Chondrocyte (in vitro differentiated cells): ENCODE results near the gene SIM1. TPM values are rescaled to one million over a fixed set of nuclear protein-coding genes. Genes with fewer than 3 reads are reported as not detected.
A peak's percentile ranks its signal among the peaks of the same experiment; 100 is the strongest.

ENCODE experiments used
- DNase-seq: peaks from one replicate; pipeline ENCODE4 v3.0.0; 2021; ENCODE audit warnings: mixed read lengths, low spot score
- H3K27ac Mint-ChIP-seq: one replicate; pipeline ENCODE4 v1.8.0; 2021; ENCODE audit warnings: mild to moderate bottlenecking, moderate library complexity, mixed read lengths; ENCODE audit not compliant: unreplicated experiment
- H3K27me3 Mint-ChIP-seq: 2 replicates; pipeline ENCODE4 v1.8.0; 2021; ENCODE audit warnings: low read depth, mixed read lengths
- H3K36me3 Mint-ChIP-seq: 2 replicates; pipeline ENCODE4 v1.8.0; 2021; ENCODE audit warnings: low read depth, mixed read lengths
- H3K4me1 Mint-ChIP-seq: 2 replicates; pipeline ENCODE4 v1.8.0; 2021; ENCODE audit warnings: low read depth, mild to moderate bottlenecking, mixed read lengths
- H3K4me3 Mint-ChIP-seq: one replicate; pipeline ENCODE4 v1.8.0; 2021; ENCODE audit warnings: mild to moderate bottlenecking, moderate library complexity, mixed read lengths; ENCODE audit not compliant: unreplicated experiment
- H3K9me3 Mint-ChIP-seq: 2 replicates; pipeline ENCODE4 v1.8.0; 2021; ENCODE audit warnings: low read depth, mixed read lengths
- total RNA-seq: library from RNA; stranded (reverse); gene quantifications from 3 replicates; pipeline ENCODE4 v1.2.1, GENCODE V29; 2021
- TF ChIP-seq, protein P1 (sequence below): fragments of 200-600 bp; sonication (generic); IDR thresholded peaks from 2 replicates; pipeline ENCODE4 v1.5.0; 2021; ENCODE audit warnings: antibody characterized with exemption, mild to moderate bottlenecking, moderate library complexity

The SIM1 gene
- total RNA-seq, 1 donor from 2014 or later = 10.7 TPM

DNA sequence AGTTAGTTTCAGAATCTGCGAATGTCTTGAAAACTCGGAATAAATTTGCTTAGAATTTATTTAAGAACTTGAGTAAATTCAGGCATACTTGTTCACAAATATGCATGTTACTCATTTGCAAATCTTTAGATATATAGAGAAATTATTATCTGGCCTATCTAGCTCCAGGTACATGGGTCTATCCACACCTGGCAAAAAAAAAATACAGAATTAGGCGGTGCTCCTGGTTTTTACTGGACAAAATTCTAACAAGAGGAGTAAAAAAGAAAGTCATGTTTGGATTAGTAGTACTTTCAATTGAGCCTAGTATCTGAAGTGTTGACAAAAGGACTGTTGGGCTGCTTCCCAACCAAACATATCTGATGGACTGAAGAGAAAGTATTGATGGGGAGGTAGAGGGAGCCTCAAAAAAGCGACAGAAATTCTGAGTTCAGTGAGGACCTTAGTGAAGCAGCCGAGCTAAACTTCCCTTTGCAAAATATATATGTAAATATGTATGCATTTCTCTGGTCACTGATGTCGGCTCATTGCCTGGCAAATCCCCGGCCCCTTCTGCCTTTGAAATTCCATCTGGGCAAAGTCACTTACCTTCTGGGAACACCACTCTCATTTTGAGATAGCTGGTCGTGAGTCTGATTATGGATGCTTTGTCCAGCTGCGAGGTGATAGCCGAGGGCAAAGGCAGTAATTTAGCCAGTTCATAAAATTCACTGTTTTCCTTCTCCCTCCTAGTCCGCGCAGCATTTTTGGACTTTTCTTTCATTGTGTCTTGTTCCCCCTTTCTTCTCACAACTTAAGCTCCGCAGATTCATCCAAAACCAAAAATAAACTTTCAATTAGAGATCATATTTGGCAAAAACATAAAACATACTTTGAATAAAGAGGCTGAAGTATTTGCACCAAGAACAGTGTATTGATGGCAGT is 1.8 kb downstream of the SIM1 start:
- Mint-ChIP-seq H3K9me3 (no peaks in the 10 kb centered on the region), H3K4me1 (peaks cover 33% of the 10 kb centered on the region), H3K36me3 (peaks cover 13% of the 10 kb centered on the region), H3K4me3 (peak overlapping the region; percentile 73), H3K27ac (peak overlapping the region; percentile 85), H3K27me3 (peaks cover 81% of the 10 kb centered on the region)
- DNase-seq = no peak
- TF ChIP-seq, protein P1, sequence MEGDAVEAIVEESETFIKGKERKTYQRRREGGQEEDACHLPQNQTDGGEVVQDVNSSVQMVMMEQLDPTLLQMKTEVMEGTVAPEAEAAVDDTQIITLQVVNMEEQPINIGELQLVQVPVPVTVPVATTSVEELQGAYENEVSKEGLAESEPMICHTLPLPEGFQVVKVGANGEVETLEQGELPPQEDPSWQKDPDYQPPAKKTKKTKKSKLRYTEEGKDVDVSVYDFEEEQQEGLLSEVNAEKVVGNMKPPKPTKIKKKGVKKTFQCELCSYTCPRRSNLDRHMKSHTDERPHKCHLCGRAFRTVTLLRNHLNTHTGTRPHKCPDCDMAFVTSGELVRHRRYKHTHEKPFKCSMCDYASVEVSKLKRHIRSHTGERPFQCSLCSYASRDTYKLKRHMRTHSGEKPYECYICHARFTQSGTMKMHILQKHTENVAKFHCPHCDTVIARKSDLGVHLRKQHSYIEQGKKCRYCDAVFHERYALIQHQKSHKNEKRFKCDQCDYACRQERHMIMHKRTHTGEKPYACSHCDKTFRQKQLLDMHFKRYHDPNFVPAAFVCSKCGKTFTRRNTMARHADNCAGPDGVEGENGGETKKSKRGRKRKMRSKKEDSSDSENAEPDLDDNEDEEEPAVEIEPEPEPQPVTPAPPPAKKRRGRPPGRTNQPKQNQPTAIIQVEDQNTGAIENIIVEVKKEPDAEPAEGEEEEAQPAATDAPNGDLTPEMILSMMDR = no peak

DNA sequence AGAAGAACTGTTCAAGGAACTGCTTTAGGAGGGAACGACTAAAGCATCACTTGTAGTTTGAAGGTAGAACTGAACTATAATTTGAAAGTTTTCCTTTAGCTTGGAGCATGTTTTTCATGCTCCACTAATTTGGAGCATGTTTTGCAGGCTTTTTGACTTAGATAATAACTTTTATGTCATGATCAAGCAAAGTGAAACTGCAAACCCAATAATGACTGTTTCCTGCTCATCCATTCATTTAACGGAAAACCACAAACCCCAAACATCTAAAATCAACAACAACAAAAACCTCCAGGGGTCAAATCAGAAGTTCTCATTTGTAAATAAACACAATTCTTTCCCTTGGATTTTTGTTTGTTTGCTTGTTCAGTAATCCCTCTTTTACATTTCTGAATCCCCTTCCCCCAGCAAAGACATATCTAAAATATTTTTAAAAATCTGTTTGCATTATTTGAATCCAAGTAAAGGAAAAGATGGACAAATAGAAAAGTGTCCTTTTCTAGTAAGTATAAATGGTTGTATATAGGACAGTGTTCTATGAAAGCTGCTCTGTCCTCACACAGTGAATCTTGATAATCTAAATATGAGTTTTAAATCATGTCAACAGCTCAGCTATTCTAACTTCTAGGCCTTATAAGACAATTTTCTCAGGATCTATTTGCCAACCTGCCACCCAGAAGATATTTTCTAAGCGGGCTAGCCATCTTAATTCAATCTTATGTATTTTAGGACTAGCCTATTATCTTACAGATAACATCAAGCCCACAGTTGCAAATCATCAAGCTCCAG is 2.6 kb downstream of the SIM1 start:
- no peak for DNase-seq
- Mint-ChIP-seq H3K4me1 (peaks cover 35% of the 10 kb centered on the region), H3K4me3 (peak overlapping the region; percentile 73), H3K36me3 (peaks cover 17% of the 10 kb centered on the region), H3K27ac (peak overlapping the region; percentile 91), H3K9me3 (no peaks in the 10 kb centered on the region), H3K27me3 (peaks cover 79% of the 10 kb centered on the region)
- TF ChIP-seq, protein P1 = no peak

DNA sequence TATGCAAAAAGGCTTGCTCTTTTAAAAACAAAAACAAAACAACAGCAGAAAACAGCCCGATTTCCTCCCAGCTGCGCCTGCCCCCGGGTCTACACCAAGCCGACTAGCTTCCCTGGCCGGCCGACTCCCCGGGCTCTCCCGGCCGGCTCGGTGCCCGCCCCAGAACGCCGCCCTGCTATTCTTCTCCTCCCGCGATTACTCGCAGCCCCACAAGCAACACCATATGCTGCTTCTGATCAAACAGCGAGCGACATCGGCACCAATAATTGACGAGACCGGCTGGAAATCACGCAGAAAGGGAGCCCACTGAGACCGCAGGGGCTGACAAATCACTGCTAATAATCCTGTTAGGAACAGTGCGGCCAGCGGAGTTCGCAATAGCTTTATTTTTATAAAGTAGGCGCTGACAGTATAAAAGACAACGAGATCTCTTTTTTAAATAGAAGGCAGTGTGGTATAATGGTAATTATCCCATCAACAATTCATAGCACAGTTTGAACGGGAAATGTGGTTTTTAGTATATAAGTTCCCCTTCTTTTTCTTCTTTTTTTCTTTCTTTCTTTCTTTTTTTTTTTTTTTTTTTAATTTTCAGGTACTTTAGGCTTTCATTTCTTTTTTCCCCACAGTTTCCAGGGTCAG is 3.3 kb downstream of the SIM1 start:
- H3K4me1 Mint-ChIP-seq = peaks cover 29% of the 10 kb centered on the region
- TF ChIP-seq, protein P1 = no peak
- no peaks in the 10 kb centered on the region for H3K9me3 Mint-ChIP-seq
- no peak for DNase-seq
- H3K27me3 Mint-ChIP-seq = peaks cover 77% of the 10 kb centered on the region
- peak overlapping the region; percentile 73 for H3K4me3 Mint-ChIP-seq
- peak overlapping the region; percentile 91 for H3K27ac Mint-ChIP-seq
- H3K36me3 Mint-ChIP-seq = peaks cover 19% of the 10 kb centered on the region

DNA sequence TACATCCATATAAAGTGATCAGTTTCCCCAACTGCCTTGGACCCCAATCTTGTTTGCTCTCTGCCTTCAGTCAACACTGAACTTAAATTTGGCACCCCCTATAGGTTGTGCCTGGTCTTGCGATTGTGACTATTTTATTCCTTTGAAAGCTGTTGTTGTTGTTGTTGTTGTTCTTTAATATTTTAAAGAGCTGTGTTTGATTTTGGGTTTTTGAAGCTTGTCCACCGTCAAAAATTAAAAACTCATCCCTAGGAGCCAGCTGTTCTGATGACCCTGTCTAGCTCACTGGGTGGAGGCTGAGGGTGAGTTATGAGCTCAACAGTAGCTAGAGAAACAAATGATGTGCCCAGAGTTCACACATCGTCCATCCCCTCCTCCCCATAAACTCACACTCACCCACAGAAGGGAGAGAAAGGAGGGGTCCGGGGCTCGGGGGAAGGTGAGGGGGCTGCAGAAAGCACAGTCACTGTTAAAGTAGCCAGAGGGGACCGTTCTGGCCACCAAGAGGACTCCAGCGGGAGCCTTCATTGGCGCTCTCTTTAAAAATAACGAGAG is 4.0 kb downstream of the SIM1 start:
- Mint-ChIP-seq H3K27ac (peak overlapping the region; percentile 91), H3K9me3 (no peaks in the 10 kb centered on the region)

More for the DNA sequence above, 4.0 kb downstream of the SIM1 start:
- no peak for DNase-seq
- Mint-ChIP-seq H3K27me3 (peaks cover 77% of the 10 kb centered on the region), H3K4me1 (peaks cover 32% of the 10 kb centered on the region), H3K4me3 (peak overlapping the region; percentile 73), H3K36me3 (peaks cover 22% of the 10 kb centered on the region)
- TF ChIP-seq, protein P1 = peak; percentile 79
